NCI-H1694 (cell line): ENCODE measurements around the gene POLD1.

Experiments
- DNase-seq: peaks from one replicate; lab custom pipeline; 2025; lab: John Stamatoyannopoulos, UW

The POLD1 gene

DNA sequence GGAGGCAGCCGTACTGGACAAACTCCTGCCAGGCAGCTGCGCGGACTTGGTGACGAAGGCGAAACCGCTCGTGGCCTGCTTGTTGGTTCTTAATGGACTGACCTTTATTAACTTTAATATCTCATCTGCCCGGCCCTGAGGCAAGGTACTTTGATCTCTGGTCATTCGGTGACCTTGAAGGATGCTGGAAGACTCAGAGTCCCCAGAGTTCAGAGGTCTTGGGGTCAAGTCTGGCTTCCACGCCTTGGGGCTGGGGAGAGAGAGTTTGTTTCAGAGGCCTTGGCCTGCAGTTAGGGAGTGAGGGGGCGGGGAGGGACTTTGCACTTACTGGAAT, 82.5 kb downstream of the POLD1 start:
- no peak for DNase-seq

GRCh38 chr19:50467566-50467965, 83.4 kb downstream of the POLD1 start:
- no peak for DNase-seq
